ENCODE data around the gene MAEA. TPM values are rescaled to one million over a fixed set of nuclear protein-coding genes. Genes with fewer than 3 reads are reported as not detected.

The MAEA gene
- total RNA-seq, 1 donor from 2014 or later = 56.3 TPM

DNA sequence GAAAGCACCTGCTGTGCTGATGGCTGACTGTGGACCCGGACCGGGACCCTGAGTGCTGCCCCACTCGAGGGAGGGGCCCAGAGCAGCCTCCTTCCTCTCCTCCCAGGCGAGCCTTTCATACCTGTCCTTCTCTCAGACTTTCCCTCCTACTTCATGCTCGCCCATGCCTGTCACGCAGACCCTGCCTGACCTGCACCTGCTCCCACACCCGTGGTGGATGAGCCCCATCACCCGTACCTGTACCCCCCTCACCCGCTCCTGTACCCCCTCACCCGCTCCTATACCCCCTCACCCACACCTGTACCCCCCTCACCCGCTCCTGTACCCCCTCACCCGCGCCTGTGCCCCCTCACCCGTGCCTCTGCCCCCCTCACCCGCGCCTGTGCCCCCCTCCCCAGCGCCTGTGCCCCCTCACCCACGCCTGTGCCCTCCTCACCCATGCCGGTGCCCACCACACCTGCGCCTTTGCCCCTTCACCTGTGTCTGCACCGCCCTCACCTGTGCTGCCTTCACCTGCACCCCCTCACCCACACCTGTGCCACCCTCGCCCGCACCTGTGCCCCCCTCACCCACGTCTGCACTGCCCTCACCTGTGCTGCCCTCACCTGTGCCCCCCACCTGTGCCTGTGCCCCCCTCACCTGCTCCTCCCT lies 5.8 kb downstream of the MAEA start:
- DNase-seq (ENCODE audit: low spot score) = no peak
- no peaks in the 10 kb centered on the region for H3K9me3 Mint-ChIP-seq (ENCODE audit: low read depth)
- no peaks in the 10 kb centered on the region for H3K27me3 Mint-ChIP-seq (ENCODE audit: low read depth)
- H3K27ac Mint-ChIP-seq (ENCODE audit: unreplicated experiment) = peak overlapping the region; percentile 45
- TF ChIP-seq, protein P1, sequence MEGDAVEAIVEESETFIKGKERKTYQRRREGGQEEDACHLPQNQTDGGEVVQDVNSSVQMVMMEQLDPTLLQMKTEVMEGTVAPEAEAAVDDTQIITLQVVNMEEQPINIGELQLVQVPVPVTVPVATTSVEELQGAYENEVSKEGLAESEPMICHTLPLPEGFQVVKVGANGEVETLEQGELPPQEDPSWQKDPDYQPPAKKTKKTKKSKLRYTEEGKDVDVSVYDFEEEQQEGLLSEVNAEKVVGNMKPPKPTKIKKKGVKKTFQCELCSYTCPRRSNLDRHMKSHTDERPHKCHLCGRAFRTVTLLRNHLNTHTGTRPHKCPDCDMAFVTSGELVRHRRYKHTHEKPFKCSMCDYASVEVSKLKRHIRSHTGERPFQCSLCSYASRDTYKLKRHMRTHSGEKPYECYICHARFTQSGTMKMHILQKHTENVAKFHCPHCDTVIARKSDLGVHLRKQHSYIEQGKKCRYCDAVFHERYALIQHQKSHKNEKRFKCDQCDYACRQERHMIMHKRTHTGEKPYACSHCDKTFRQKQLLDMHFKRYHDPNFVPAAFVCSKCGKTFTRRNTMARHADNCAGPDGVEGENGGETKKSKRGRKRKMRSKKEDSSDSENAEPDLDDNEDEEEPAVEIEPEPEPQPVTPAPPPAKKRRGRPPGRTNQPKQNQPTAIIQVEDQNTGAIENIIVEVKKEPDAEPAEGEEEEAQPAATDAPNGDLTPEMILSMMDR (IDR thresholded peaks at IDR 0.05) = no peak
- H3K36me3 Mint-ChIP-seq (ENCODE audit: low read depth) = peaks cover 2% of the 10 kb centered on the region
- H3K4me3 Mint-ChIP-seq (ENCODE audit: unreplicated experiment) = no peak overlapping the region
- H3K4me1 Mint-ChIP-seq (ENCODE audit: low read depth) = peaks cover 45% of the 10 kb centered on the region

DNA sequence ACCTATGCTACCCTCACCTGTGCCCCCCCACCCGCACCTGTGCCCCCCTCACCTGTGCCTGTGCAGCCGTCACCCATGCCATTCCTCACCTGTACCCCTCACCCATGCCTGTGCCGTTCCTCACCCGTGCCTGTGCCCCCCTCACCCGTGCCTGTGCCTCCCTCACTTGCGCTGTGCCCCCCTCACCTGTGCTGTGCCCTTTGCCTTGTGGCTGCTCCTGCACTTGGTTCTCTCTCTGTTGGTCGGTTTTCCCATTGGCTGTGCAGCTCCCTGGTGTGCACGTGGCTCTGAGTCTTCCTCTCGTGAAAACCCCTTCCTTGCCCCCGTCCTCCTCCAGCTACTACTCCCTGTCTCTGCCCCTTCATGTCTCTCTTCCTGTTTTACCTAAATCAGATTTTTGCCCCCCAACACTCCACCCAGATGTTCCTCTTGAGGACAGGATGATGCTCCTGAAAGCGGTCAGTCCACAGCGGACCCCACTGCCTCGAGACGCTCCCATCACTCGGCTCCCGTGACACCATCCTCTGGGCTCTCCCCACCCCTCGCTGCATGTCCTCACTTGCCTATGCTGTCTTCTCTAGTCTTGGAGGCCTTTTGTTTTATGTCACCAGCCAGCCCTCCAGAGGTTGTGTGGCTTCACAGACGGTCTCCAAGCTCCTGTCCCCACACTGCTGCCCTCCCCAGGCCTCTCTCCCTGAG lies 6.8 kb downstream of the MAEA start:
- TF ChIP-seq, protein P1 (IDR thresholded peaks at IDR 0.05) = no peak
- peaks cover 36% of the 10 kb centered on the region for H3K4me1 Mint-ChIP-seq (ENCODE audit: low read depth)
- H3K27me3 Mint-ChIP-seq (ENCODE audit: low read depth) = no peaks in the 10 kb centered on the region
- H3K9me3 Mint-ChIP-seq (ENCODE audit: low read depth) = no peaks in the 10 kb centered on the region
- no peak for DNase-seq (ENCODE audit: low spot score)
- H3K36me3 Mint-ChIP-seq (ENCODE audit: low read depth) = peaks cover 2% of the 10 kb centered on the region
- H3K4me3 Mint-ChIP-seq (ENCODE audit: unreplicated experiment) = no peak overlapping the region
- no peak overlapping the region for H3K27ac Mint-ChIP-seq (ENCODE audit: unreplicated experiment)

DNA sequence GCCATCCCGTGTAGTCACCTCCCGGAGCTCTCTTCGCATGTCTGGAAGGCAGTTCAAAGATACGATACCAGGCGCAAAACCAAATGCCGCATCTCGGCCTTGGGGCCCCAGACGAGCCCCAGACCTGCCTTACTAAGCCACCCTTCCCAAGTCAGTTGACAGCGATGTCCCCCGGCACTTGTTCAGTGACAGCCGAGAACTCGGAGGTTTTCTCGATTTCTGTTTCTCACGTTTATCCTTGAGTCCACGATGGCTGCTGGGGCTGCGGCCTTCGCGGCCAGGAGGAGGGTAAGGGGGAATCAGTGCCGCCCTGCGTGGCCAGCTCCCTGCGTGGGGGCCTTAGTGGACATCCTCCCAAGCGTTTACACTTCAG lies 7.3 kb downstream of the MAEA start:
- Mint-ChIP-seq H3K4me1 (ENCODE audit: low read depth) (peaks cover 30% of the 10 kb centered on the region), H3K4me3 (ENCODE audit: unreplicated experiment) (no peak overlapping the region), H3K9me3 (ENCODE audit: low read depth) (no peaks in the 10 kb centered on the region), H3K27ac (ENCODE audit: unreplicated experiment) (no peak overlapping the region), H3K27me3 (ENCODE audit: low read depth) (no peaks in the 10 kb centered on the region), H3K36me3 (ENCODE audit: low read depth) (peaks cover 3% of the 10 kb centered on the region)
- no peak for DNase-seq (ENCODE audit: low spot score)
- TF ChIP-seq, protein P1 (IDR thresholded peaks at IDR 0.05) = no peak

DNA sequence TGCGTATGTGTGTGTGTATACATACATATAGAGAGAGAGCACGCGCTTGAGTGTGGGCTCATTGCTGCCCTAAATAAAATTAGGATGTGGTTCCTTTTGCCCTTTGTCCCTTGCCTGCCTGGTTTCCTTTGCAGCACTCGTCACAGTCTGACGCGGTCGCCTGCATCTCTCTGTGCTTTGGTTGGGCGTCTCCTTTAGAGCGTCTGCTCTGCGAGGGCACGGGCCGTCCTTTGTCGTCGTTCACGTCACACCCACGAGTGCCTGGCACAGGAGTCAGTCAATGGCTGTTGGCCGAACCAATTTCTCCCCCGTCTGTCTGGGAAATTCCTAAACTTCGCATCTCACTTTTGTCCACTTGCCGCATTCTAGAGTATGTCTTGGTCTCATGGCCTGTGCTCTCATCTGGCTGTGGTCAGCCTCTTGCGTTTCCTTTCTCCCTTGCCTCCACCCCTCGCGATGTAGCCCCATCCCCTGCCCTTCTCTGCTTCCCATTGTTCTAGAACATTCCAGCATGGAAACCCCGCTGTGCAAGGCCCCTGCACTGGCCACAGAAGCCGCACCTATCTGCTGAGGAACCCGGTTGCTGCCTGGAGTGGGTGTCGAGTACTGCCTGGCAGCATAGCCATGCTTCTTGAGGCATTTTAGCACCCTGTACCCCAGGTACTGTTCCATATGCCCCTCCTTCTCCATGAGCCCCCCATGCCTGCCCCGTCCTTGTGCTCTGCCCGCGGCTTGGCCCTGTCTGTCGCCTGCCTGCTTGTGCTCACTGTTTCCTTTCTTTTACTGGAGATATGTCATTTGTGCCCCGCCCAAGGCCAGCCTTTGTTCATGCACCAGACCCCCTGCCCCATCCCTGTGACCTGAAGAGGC lies 8.0 kb downstream of the MAEA start:
- H3K4me3 Mint-ChIP-seq (ENCODE audit: unreplicated experiment) = no peak overlapping the region

More for the DNA sequence above, 8.0 kb downstream of the MAEA start:
- H3K27me3 Mint-ChIP-seq (ENCODE audit: low read depth) = no peaks in the 10 kb centered on the region
- no peak for DNase-seq (ENCODE audit: low spot score)
- H3K9me3 Mint-ChIP-seq (ENCODE audit: low read depth) = no peaks in the 10 kb centered on the region
- peaks cover 4% of the 10 kb centered on the region for H3K36me3 Mint-ChIP-seq (ENCODE audit: low read depth)
- H3K4me1 Mint-ChIP-seq (ENCODE audit: low read depth) = peaks cover 23% of the 10 kb centered on the region
- H3K27ac Mint-ChIP-seq (ENCODE audit: unreplicated experiment) = no peak overlapping the region
- TF ChIP-seq, protein P1 (IDR thresholded peaks at IDR 0.05) = no peak

Data from chondrocyte (in vitro differentiated cells).